ENCODE data around the gene PARN. TPM values are rescaled to one million over a fixed set of nuclear protein-coding genes. Genes with fewer than 3 reads are reported as not detected.
"Not testable (repeated sequence)": the region's sequence is repeated elsewhere in the genome, so short reads cannot be mapped to it uniquely, and the experiment has no call there.

The PARN gene
- total and polyA plus RNA-seq, 7 donors: 14.4 to 75.3 (median 33.6) TPM

DNA sequence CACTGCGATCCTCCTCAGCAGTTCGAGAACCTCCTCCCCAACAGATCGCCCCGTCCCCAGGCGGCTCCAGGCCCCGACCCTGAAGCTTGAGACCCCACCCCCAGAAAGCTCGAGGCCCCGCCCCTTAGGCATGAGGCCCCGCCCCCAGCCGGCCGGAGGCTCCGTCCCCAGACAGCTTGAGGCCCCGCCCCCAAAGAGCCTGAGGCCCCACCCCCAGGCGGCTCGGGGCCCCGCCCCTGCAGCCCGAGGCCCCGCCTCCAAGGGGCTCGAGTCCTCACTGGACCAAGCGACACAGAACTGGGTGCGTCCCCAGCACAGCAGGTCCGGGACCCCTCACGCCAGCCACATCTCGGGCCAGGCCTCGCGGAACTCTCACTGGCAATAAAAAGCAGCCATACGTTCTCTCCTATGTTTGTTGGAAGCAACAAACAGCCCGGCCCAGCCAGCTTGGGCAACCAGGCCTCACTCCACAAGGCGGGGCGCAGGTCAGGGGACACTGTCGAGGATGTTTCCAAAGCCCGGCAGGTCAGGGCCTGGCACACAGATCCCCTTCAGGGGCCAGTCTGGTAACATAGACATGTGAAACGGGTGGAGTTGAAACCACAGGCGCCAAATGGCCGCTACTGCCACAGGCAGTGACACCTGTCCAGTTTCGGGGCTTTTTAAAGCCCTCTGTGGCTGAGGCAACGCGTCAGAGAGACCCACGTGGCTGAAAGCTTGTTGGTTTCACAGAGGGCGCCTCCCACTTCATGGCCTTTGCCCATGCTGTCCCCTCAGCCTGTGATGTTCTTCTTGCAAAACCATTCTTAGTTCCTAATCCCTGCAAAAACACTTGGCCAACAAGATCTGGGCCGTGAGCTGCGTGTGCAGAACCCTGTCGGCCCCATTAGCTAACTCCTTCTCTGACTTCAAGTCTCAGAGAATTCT is 224.2 kb downstream of the PARN start:
- Histone ChIP-seq H3K4me3 (no peak overlapping the region), H3K27me3 (no peaks in the 10 kb centered on the region), H3K4me1 (peaks cover 0 to 30% (median 9%) of the 10 kb centered on the region in 4 donors), H3K27ac (peak overlapping the region in 1 of 4 donors; percentile 48), H3K9me3 (no peaks in the 10 kb centered on the region), H3K36me3 (no peaks in the 10 kb centered on the region)
- intact Hi-C loops (cut with DNase I): no loop called here
- DNase-seq: peak; percentile 67
- WGBS, 2 donors: 31 to 48% methylated on average over 43 of the region's 43 CpGs
- no peak for TF ChIP-seq POLR2A (IDR thresholded peaks at IDR 0.05)
- no peak for TF ChIP-seq POLR2AphosphoS5 (IDR thresholded peaks at IDR 0.05)
- no peak for TF ChIP-seq EP300 (IDR thresholded peaks at IDR 0.05)
- TF ChIP-seq, protein P1, sequence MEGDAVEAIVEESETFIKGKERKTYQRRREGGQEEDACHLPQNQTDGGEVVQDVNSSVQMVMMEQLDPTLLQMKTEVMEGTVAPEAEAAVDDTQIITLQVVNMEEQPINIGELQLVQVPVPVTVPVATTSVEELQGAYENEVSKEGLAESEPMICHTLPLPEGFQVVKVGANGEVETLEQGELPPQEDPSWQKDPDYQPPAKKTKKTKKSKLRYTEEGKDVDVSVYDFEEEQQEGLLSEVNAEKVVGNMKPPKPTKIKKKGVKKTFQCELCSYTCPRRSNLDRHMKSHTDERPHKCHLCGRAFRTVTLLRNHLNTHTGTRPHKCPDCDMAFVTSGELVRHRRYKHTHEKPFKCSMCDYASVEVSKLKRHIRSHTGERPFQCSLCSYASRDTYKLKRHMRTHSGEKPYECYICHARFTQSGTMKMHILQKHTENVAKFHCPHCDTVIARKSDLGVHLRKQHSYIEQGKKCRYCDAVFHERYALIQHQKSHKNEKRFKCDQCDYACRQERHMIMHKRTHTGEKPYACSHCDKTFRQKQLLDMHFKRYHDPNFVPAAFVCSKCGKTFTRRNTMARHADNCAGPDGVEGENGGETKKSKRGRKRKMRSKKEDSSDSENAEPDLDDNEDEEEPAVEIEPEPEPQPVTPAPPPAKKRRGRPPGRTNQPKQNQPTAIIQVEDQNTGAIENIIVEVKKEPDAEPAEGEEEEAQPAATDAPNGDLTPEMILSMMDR (IDR thresholded peaks at IDR 0.05): no peak

DNA sequence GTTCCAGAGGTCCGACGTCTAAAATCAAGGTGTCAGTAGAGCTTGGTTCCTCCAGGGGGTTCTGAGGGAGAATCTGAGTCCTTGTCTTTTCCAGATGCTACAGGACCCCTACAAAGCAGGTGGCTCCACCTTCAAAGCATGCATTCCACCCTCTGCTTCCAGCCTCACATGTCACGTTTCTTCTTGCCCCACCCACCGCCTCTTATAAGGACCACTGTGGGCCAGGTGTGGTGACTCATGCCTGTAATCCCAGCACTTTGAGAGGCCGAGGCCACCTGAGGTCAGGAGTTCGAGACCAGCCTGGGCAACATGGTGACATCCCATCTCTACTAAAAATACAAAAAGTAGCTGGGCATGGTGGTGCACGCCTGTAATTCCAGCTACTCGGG is 227.1 kb downstream of the PARN start:
- H3K4me3 ChIP-seq; H3K27ac ChIP-seq; H3K36me3 ChIP-seq; H3K9me3 ChIP-seq; DNase-seq; intact Hi-C loops (cut with DNase I); H3K27me3 ChIP-seq: not testable (repeated sequence)
- H3K4me1 ChIP-seq: peaks cover 0 to 28% (median 20%) of the 10 kb centered on the region in 4 donors
- 72 to 86% methylated on average over 8 of the region's 8 CpGs for WGBS, 2 donors

DNA sequence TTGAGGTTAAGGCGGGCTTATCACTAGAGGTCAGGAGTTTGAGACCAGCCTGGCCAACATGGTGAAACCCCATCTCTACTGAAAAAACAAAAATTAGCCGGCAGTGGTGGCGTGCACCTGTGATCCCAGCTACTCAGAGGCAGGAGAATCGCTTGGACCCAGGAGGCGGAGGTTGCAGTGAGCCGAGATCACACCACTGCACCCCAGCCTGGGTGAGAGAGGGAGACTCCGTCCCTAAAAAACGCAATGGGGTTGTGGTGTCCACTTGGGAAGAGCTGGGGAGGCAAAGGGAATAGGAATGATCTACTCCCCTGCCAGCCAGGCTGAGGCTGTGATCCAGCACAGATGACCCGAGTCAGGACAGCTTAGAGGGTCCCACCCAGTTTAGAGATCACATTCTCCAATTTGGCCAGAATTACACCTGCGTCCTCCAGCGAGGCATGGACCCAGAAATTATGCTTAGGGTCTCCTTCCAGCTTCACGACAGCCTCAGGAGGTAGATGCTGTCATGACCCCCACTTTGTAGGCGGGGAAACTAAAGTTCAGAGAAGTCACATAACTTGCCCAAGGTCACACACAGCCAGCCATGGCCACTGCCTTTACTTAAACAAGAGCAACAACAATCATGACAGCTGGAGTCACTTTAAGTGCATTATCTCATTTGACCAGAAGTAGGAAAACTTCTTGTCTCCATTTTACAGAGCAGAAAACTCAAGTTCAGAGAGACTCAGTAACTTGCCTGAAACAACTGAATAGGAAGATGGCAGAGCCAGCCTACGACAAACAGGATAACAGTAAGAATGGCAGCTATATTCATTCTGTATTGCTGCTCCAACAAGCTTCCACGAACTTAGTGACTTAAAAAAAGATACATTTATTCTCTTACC is 227.7 kb downstream of the PARN start:
- Histone ChIP-seq H3K4me1 (peaks cover 0 to 28% (median 20%) of the 10 kb centered on the region in 4 donors), H3K27ac (peak overlapping the region in 1 of 4 donors; percentile 85)
- intact Hi-C loops (cut with DNase I); H3K27me3 ChIP-seq; H3K4me3 ChIP-seq; H3K36me3 ChIP-seq; H3K9me3 ChIP-seq; DNase-seq: not testable (repeated sequence)
- 86 to 91% methylated on average over 15 of the region's 15 CpGs for WGBS, 2 donors

DNA sequence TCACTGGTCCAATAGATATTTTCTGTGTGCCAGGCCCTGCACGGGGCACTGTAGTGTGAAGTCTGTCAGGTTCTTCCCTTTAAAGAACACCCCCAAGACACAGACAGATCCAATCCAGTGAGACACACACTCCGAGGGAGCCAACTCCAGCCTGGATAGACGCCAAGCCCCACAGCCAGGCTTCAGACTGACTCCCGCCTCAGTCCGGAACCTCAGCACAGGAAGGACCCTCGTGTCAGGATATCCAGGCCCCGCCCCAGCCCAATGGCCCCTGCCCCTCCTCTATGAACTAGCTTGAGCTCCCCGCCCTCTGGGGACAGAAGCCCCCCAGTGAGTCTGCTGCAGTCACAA is 228.4 kb downstream of the PARN start:
- H3K4me3 ChIP-seq; H3K36me3 ChIP-seq; intact Hi-C loops (cut with DNase I); H3K9me3 ChIP-seq; H3K27me3 ChIP-seq; DNase-seq: not testable (repeated sequence)
- Histone ChIP-seq H3K27ac (peak overlapping the region in 1 of 4 donors; percentile 85), H3K4me1 (peaks cover 0 to 28% (median 20%) of the 10 kb centered on the region in 4 donors)
- WGBS, 2 donors: 63 to 72% methylated on average over 8 of the region's 8 CpGs

DNA sequence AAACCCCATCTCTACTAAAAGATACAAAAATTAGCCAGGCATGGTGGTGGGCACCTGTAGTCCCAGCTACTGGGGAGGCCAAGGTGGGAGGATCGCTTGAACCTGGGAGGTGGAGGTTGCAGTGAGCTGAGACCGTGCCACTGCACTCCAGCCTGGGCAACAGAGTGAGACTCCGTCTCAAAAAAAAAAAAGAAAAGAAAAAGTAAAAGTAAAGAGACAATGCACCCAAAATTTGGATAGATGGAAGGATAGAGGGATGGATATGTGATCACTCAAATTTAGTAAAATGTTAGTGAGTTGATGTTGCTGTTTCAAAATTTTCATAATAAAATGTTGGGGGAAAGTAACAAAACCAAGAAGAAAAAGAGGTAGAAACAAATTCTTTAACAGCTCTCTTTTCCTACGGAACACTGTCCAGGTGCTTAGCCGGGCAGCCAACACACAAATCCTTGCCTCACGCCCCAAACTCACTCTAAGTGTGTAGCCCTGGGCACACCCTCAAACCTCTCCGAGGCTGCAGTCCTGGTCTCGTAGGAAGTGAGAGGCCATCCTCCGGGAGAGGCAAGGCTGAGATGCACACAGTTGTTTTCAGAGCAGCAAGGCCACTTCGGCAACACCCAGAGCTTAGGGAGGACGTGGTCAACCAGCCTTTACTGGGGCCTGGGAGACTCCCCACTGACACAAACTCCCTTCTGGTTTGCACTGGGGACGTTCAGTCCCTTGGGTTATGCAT is 228.9 kb downstream of the PARN start:
- H3K27me3 ChIP-seq; H3K4me3 ChIP-seq; DNase-seq; intact Hi-C loops (cut with DNase I); H3K36me3 ChIP-seq; H3K9me3 ChIP-seq: not testable (repeated sequence)
- WGBS, 2 donors: 63 to 77% methylated on average over 12 of the region's 12 CpGs
- Histone ChIP-seq H3K27ac (peak overlapping the region in 1 of 4 donors; percentile 85), H3K4me1 (peaks cover 0 to 28% (median 20%) of the 10 kb centered on the region in 4 donors)

DNA sequence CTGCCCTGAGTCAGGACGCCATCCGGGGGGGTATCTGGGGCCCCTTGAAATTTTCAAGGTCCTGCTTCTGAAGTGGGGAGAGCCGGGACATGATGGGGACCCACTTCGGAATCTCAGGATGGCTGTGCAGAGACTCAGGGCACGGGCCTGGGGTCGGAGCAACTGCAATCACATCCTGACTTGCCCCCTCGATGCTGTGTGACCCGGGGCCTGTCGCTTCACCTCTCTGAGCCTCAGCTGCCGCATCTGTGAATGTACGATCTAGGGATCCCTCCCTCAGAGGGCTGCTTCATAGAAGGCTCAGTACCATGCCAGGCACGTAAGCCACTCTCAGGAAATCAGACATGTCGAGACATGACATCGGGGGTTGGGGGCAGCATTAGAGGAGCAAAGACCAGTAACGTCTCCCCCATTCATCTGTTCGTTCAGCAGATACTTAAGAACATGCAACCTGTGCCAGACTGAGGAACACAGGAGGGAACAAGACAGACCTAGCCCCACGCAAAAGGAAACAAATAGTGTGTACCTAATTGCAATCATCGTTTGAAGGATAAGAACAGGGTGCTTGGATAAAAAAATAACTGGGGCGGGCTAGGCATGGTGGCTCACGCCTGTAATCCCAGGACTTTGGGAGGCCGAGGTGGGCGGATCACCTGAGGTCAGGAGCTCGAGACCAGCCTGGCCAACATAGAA is 229.6 kb downstream of the PARN start:
- no peaks in the 10 kb centered on the region for H3K36me3 ChIP-seq
- H3K4me1 ChIP-seq: peaks cover 0 to 28% (median 20%) of the 10 kb centered on the region in 4 donors
- no peaks in the 10 kb centered on the region for H3K27me3 ChIP-seq
- intact Hi-C loops (cut with DNase I): no loop called here
- no peak for DNase-seq
- TF ChIP-seq POLR2A (IDR thresholded peaks at IDR 0.05) (no peak), EP300 (IDR thresholded peaks at IDR 0.05) (no peak), POLR2AphosphoS5 (IDR thresholded peaks at IDR 0.05) (no peak)
- TF ChIP-seq, protein P1 (IDR thresholded peaks at IDR 0.05): no peak
- peak overlapping the region in 3 of 4 donors; percentile 71 to 85 (median 78) for H3K27ac ChIP-seq
- H3K9me3 ChIP-seq: no peaks in the 10 kb centered on the region
- 91 to 93% methylated on average over 23 of the region's 23 CpGs for WGBS, 2 donors
- H3K4me3 ChIP-seq: no peak overlapping the region

Measured in sigmoid colon (tissue), 7 donors.